Heart right ventricle (tissue), 16 donors: ENCODE results near the gene MALAT1. TPM values are rescaled to one million over a fixed set of nuclear protein-coding genes. Genes with fewer than 3 reads are reported as not detected.
"Not testable (repeated sequence)": the region's sequence is repeated elsewhere in the genome, so short reads cannot be mapped to it uniquely, and the experiment has no call there.

Experiments
- ATAC-seq, 8 donors: fragments of 200-7000 bp; cut with Tn5 transposase; one replicate each; pipeline ENCODE4 v1.9.1; 2020; ENCODE audit warnings: mild to moderate bottlenecking in 8 of 8, moderate library complexity in 8 of 8, moderate number of reproducible peaks in 1 of 8
- DNase-seq, 2 donors: peaks; one replicate each; pipeline ENCODE4 v3.0.0-alpha.2; 2020
- H3K27ac ChIP-seq, 10 donors: fragments of 200-600 bp; sonication (generic) in 2 of 10; one replicate each; pipeline versions ENCODE4 v1.5.0 to v1.8.0; 2020 to 2022; ENCODE audit warnings: mild to moderate bottlenecking in 3 of 10
- H3K27me3 ChIP-seq, 7 donors: fragments of 200-600 bp; one replicate each; pipeline ENCODE4 v1.8.0; 2021 to 2022; ENCODE audit warnings: mild to moderate bottlenecking in 2 of 7
- H3K36me3 ChIP-seq, 9 donors: fragments of 200-600 bp; sonication (generic) in 1 of 9; one replicate each; pipeline versions ENCODE4 v1.5.0 to v1.8.0; 2020 to 2022; ENCODE audit warnings: mild to moderate bottlenecking in 2 of 9
- H3K4me1 ChIP-seq, 9 donors: fragments of 200-600 bp; sonication (generic) in 1 of 9; one replicate each; pipeline versions ENCODE4 v1.5.0 to v1.8.0; 2020 to 2022; ENCODE audit warnings: mild to moderate bottlenecking in 4 of 9
- H3K4me3 ChIP-seq, 10 donors: fragments of 200-600 bp; sonication (generic) in 2 of 10; one replicate each; pipeline versions ENCODE4 v1.5.0 to v1.8.0; 2020 to 2022; ENCODE audit warnings: mild to moderate bottlenecking in 7 of 10, moderate library complexity in 2 of 10
- H3K9me3 ChIP-seq, 11 donors: fragments of 200-600 bp in 10 of 11; sonication (generic) in 2 of 11; one replicate each; pipeline versions ENCODE4 v1.5.0 to v1.8.0; 2013 to 2022; ENCODE audit warnings: mild to moderate bottlenecking in 2 of 11, control low read depth in 1 of 11, moderate library complexity in 1 of 11
- CTCF ChIP-seq, 9 donors: fragments of 200-600 bp; sonication (generic) in 2 of 9; IDR thresholded peaks; one replicate each; pipeline versions ENCODE4 v1.5.0 to v1.8.0; 2021 to 2022; ENCODE audit warnings: antibody characterized with exemption in 9 of 9, mild to moderate bottlenecking in 5 of 9, moderate library complexity in 1 of 9
- WGBS, 2 donors: extraction: QIAGEN DNeasy Blood & Tissue Kit; methylation state at CpG; one replicate each; pipeline ENCODE4 v1.1.7; 2013; ENCODE audit warnings: inconsistent platforms in 1 of 2; 5-methylcytosine and 5-hydroxymethylcytosine counted together
- intact Hi-C, 10 donors: fragments of 100-400 bp; cut with DNase I; formaldehyde crosslinking; loops; one replicate each; pipeline versions ENCODE4 v1.11.1 to v1.14.2; 2022
- polyA plus RNA-seq, 2 donors: library from polyadenylated mRNA; stranded (reverse); fragments of 200-250 nt; gene quantifications; one replicate each; pipeline ENCODE4 v1.2.3, GENCODE V29; 2013
- total RNA-seq, 10 donors: library from RNA; stranded (reverse); fragmentation: NEBNext Ultra II Directional in 3 of 10; extraction: Animal tissue kit (Norgen Biotek cat#: 25700) in 3 of 10; gene quantifications; one replicate each; pipeline versions ENCODE4 v1.2.1 to v1.2.4, GENCODE V29; 2021 to 2023
- donor health status: Arrhythmogenic right ventricular cardiomyopathy.
- donor health status: ischemic (EF 13 %, LVEDD 7.1; RV severe dilation, severe dysfunction).
- donor health status: healthy with polysubstance abuse.
- donor health status: DM: no; HTN: yes; CAD: no.
- donor health status: DM: no; HTN: no; CAD: no.
- donor health status: ischemic (EF 25% LVEDD 6.9; RV normal size, moderate dysfunction).
- donor health status: ischemic (EF 25% LVEDD 5.7; RV mildly dilated, moderate dysfunction).
- donor health status: healthy.
- donor health status: DM: yes; HTN: yes; CAD: no.
- donor health status: Ischemic cardiomyopathy.
- donor health status: ischemic (EF 35%, LVEDD 5.7; RV mildly dilated, moderate dysfunction).
- donor health status: nonischemic (EF 11% LVEDD 7.7; RV severe dilation, severe dysfunction).
- donor health status: DM: yes; HTN: yes; CAD: no.
- donor health status: PGD.
- donor health status: ischemic (EF 29% LVEDD 5.4; RV normal size, mild dysfunction).
- donor health status: nonischemic (EF 23%, LVEDD 6.1; RV moderate dilation, normal function).

The MALAT1 gene
- total and polyA plus RNA-seq, 12 donors, result 205 to 8,462 (median 5,956) TPM

GRCh38 chr11:65522718-65523630, 24.1 kb downstream of the MALAT1 start:
- WGBS, 2 donors, result 71% methylated on average over 18 of the region's 18 CpGs
- intact Hi-C loops, ATAC-seq, DNase-seq, H3K9me3 ChIP-seq, H3K27me3 ChIP-seq: not testable (repeated sequence)
- Histone ChIP-seq H3K4me3 (peak overlapping the region in 1 of 10 donors; percentile 8), H3K27ac (peak overlapping the region in 1 of 10 donors; percentile 80), H3K36me3 (peaks cover 0 to 21% (median 11%) of the 10 kb centered on the region in 9 donors), H3K4me1 (peaks cover 9 to 39% (median 24%) of the 10 kb centered on the region in 9 donors)

- Histone ChIP-seq H3K27ac (peak overlapping the region in 2 of 10 donors; percentile 65 to 80), H3K4me1 (peaks cover 9 to 39% (median 24%) of the 10 kb centered on the region in 9 donors), H3K4me3 (peak overlapping the region in 1 of 10 donors; percentile 8), H3K36me3 (peaks cover 0 to 27% (median 11%) of the 10 kb centered on the region in 9 donors)
- peak in 1 of 8 donors; percentile 3 for ATAC-seq
- DNase-seq, H3K27me3 ChIP-seq, H3K9me3 ChIP-seq, intact Hi-C loops: not testable (repeated sequence)
- 92 to 95% methylated on average over 7 of the region's 7 CpGs for WGBS, 2 donors
These were observed 24.8 kb downstream of the MALAT1 start for GRCh38 chr11:65523631-65523968.

- intact Hi-C loops, result no loop called here
- Histone ChIP-seq H3K9me3 (no peaks in the 10 kb centered on the region), H3K36me3 (peaks cover 0 to 33% (median 11%) of the 10 kb centered on the region in 9 donors), H3K4me1 (peaks cover 9 to 39% (median 24%) of the 10 kb centered on the region in 9 donors), H3K4me3 (peak overlapping the region in 9 of 10 donors; percentile 17 to 100 (median 44)), H3K27ac (peak overlapping the region in 9 of 10 donors; percentile 53 to 80 (median 65)), H3K27me3 (no peaks in the 10 kb centered on the region)
- ATAC-seq (peak; percentile 3 to 50 (median 22)), DNase-seq (peak; percentile 52 to 58)
- WGBS, 2 donors, result 37 to 39% methylated on average over 12 of the region's 12 CpGs
- TF ChIP-seq CTCF (IDR thresholded peaks at IDR 0.05), result no peak
These were observed 25.3 kb downstream of the MALAT1 start for GRCh38 chr11:65524014-65524740.

- DNase-seq (peak; percentile 78 to 86), ATAC-seq (peak; percentile 86 to 97 (median 92))
- Histone ChIP-seq H3K27ac (peak within 1 kb of the TSS; percentile 74 to 98 (median 94)), H3K9me3 (no peaks in the 10 kb centered on the region), H3K36me3 (peaks cover 0 to 40% (median 11%) of the 10 kb centered on the region in 9 donors), H3K4me3 (peak within 1 kb of the TSS; percentile 84 to 100 (median 98)), H3K27me3 (no peaks in the 10 kb centered on the region), H3K4me1 (peaks cover 9 to 39% (median 24%) of the 10 kb centered on the region in 9 donors)
- 0 to 1% methylated on average over 49 to 82 of the region's 82 CpGs for WGBS, 2 donors
- intact Hi-C loops, result no loop called here
- no peak for TF ChIP-seq CTCF (IDR thresholded peaks at IDR 0.05)
These were observed 26.1 kb downstream of the MALAT1 start, which contains the start of gene SCYL1 for GRCh38 chr11:65524741-65525545. Gene SCYL1, plus strand, starts transcription at chr11:65525083. Its CDS starts 71 bp downstream, at chr11:65525154.
